Activated T-cell treated with anti-CD3 and anti-CD28 coated beads for 1 hour (primary cell): Measurements from ENCODE around the gene ILK.

Experiments used
- DNase-seq: peaks from one replicate; pipeline ENCODE4 v3.0.0-alpha.2; 2020; ENCODE audit warnings: low read depth

The ILK gene

DNA sequence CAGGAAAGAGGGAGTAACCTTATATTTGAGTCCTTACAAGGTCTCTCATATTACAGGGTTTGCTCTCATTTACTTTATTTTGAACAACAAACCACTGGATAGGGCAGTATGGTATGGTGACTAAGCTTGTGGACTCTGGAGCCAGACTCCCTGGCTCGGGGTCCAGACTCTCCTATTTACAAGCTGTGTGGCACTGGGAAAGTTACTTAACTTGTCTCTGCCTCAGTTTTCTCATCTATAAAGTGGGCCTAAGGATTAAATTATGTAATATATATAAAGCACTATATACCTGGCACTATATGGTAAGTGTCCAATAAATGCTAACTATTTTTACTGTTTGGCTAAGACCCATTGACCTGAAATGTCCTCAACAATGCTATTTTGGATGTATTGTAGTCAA is 53.8 kb downstream of the ILK start:
- DNase-seq: no peak

DNA sequence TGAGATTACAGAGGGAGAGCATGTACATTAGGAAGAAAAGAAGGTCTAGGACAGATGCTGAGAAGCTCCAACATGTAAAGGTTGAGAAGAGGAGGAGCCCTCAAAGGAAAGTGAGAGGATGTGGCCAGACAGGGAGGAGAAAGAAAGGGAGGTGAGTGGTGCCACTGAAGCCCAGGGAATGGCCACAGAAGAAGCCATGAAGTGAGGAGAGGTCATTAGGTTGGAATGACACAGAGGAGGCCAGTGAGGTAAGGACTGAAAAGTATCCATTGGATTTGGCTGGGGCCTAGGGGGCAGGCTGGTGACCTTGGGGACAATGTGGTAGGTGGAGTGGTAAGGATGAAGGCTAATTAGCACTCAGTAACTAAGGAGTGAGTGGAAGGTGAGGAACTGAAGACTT is 55.1 kb downstream of the ILK start:
- DNase-seq: no peak
